Cardiac fibroblast (primary cell): ENCODE data around the gene ZNF646.

Source experiments
- DNase-seq, 2 donors: peaks; one replicate each; pipeline versions ENCODE4 v3.0.0 to v3.0.0-alpha.2; 2010; ENCODE audit warnings: low read depth in 2 of 2
- H3K4me3 ChIP-seq, 2 donors: replicated peaks in 1 of 2; 1 replicate in 1 of 2; 2 replicates in 1 of 2; pipeline ENCODE4 v1.5.1; 2011; ENCODE audit warnings: low read depth in 2 of 2, low read length in 2 of 2, mild to moderate bottlenecking in 2 of 2, moderate library complexity in 1 of 2
- TF ChIP-seq, protein P1 (sequence below): IDR thresholded peaks from one replicate; pipeline ENCODE4 v1.5.1; 2011; ENCODE audit warnings: low read depth, mild to moderate bottlenecking, low read length, inconsistent platforms

ZNF646 gene

DNA sequence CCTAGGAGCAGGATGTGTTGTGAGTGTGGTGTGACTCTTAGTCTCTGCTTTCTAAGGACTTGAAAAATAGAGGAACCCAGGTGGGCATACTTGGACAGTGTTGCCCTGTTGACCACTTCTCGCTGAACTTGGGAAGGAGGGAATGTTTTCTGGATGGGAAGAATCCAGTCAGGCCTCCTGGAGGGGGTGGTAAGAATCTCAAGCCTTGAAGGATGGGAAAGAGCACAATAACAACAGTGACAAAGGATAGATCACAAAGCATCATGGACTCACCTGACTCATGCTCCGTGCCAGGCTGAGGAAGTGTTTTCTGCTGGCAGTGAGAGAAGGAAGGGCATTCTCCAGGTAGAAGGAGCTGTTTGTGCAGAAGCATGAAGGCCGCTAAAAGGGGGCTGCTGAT, 51.6 kb downstream of the ZNF646 start:
- DNase-seq = no peak
- no peak overlapping the region for H3K4me3 ChIP-seq
- TF ChIP-seq, protein P1, sequence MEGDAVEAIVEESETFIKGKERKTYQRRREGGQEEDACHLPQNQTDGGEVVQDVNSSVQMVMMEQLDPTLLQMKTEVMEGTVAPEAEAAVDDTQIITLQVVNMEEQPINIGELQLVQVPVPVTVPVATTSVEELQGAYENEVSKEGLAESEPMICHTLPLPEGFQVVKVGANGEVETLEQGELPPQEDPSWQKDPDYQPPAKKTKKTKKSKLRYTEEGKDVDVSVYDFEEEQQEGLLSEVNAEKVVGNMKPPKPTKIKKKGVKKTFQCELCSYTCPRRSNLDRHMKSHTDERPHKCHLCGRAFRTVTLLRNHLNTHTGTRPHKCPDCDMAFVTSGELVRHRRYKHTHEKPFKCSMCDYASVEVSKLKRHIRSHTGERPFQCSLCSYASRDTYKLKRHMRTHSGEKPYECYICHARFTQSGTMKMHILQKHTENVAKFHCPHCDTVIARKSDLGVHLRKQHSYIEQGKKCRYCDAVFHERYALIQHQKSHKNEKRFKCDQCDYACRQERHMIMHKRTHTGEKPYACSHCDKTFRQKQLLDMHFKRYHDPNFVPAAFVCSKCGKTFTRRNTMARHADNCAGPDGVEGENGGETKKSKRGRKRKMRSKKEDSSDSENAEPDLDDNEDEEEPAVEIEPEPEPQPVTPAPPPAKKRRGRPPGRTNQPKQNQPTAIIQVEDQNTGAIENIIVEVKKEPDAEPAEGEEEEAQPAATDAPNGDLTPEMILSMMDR = no peak

DNA sequence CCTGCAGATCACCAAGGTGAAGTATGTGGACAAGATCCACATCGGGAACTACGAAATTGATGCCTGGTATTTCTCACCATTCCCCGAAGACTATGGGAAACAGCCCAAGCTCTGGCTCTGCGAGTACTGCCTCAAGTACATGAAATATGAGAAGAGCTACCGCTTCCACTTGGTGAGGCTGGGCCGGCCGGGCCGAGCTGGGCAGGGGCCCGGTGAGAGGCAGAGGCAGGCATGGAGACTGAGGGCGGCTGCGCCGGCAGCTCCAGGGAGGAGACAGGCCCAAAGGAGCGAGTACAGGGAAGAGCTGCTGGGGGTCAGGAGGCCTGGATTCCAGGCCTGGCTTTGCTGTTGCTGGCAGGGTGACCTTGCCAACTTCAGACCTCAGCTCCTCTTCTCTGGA, 53.0 kb downstream of the ZNF646 start:
- TF ChIP-seq, protein P1 = no peak

DNA sequence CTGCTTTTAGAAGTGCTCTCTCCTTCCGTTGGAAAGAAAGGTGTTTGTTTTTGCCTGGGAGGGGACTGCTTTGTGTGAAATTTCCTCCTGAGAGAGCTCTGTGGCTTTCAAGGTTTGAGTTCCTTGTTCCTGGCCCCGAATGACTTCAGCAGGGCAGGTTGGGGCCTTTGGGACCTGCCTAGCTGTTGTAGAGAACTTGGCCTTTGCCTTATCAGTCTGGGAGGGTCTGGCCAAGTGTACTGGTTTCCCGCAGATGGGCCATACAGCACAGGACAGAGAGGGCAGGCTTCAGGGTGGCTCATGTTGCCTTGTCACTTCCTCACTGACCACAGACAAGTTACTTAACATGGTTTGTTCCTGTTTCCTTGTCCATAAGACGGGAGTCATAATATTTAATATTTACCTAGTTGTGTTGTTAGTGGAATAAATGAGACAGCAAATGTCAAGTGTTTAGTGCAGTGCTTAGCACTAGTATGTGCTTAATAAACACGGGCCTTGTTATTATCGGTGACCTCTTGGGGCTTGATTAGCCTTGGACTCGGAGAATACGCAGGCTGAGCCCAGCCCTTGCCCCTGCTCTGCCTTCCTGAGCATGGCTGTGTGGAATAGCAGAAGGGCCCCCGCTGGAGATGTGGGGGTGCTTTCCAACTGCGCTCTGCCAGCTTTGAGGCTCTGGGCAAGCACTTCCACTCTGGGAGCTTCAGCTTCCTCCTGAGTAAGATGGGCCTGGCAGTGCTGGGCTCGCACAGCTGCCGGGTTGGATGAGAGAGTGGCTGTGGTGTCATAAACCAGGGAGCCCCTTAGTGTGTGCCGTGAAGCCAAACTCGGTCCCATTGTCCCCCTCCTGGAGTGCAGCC, 54.7 kb downstream of the ZNF646 start:
- H3K4me3 ChIP-seq = no peak overlapping the region

More for the DNA sequence above, 53.0 kb downstream of the ZNF646 start:
- no peak for DNase-seq
- no peak overlapping the region for H3K4me3 ChIP-seq

DNA sequence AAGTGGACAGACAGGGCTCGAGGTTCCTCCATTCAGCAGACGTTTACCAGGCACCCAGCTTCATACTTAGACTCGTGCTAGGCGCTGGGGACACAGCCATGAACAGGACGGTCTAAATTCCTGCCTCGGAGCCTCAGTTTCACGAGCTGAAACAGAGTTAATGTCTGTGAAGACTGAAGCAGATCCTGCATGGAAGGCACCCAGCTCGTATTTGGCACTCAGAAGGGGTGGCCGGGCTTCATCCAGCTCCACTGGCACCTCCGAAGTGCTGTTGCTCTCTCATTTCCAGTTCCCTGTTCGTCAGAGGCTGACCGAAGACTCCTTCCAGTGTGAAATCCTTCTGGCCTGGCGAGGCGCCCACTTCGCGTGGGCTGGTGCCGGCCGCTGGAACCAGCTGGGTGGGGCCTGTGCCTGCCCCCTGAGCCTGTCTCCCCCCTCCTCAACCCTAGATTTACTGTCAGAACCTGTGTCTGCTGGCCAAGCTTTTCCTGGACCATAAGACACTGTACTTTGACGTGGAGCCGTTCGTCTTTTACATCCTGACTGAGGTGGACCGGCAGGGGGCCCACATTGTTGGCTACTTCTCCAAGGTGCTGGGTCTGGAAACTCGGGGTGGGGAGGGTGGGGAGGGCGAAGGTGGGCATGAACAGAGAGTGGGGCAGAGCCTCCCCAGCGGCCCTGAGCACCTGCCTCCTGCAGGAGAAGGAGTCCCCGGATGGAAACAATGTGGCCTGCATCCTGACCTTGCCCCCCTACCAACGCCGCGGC, 55.5 kb downstream of the ZNF646 start:
- TF ChIP-seq, protein P1 = no peak
- peak in 1 of 2 donors; percentile 35 for DNase-seq
- no peak overlapping the region for H3K4me3 ChIP-seq

More for the DNA sequence above, 54.7 kb downstream of the ZNF646 start:
- TF ChIP-seq, protein P1 = no peak
- no peak for DNase-seq

DNA sequence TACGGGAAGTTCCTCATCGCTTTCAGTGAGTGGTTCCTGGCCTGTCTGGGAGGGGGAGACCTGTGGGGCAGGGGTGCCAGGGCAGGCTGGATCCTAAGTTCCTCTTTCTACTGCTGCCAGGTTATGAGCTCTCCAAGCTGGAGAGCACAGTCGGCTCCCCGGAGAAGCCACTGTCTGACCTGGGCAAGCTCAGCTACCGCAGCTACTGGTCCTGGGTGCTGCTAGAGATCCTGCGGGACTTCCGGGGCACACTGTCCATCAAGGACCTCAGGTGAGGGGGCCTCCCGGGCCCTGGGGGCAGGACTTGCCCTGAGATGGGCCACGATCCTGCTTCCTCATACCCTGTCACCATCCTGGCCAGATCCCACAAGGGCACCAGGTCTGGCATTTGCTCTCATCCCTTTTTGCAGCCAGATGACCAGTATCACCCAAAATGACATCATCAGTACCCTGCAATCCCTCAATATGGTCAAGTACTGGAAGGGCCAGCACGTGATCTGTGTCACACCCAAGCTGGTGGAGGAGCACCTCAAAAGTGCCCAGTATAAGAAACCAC, 56.2 kb downstream of the ZNF646 start:
- H3K4me3 ChIP-seq = no peak overlapping the region
- TF ChIP-seq, protein P1 = no peak
- no peak for DNase-seq

DNA sequence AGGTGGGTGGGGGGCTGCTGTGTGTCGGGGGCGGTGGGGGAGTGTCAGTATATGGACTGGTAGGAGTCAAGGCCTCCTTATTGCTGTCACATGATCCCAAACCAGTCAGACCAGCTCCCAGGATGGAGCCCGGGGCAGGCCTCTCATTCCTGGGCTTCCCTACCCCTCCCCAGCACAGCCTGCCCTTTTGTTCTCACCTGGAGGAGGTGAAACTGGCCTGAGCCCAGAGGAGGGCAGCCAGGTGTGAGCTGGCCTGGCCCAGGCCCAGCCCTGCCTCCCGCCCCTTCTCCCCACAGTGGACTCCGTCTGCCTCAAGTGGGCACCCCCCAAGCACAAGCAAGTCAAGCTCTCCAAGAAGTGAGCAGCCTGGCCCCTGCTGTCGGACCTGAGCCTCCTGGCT, 56.7 kb downstream of the ZNF646 start:
- TF ChIP-seq, protein P1 = no peak
- no peak overlapping the region for H3K4me3 ChIP-seq
- DNase-seq = no peak
